K562 (cell line): ENCODE data around the gene SERTAD3. TPM values are rescaled to one million over a fixed set of nuclear protein-coding genes. Genes with fewer than 3 reads are reported as not detected.
A peak's percentile ranks its signal among the peaks of the same experiment; 100 is the strongest.

Experiments
- BACH1 ChIP-seq: fragments of 200-800 bp; sonication (Bioruptor generic); IDR thresholded peaks from 2 replicates; pipeline ENCODE4 v1.6.1; 2016; ENCODE audit warnings: missing genetic modification characterization, missing compliant biosample characterization
- CREM ChIP-seq: IDR thresholded peaks from 2 replicates; pipeline ENCODE4 v1.6.1; 2014; ENCODE audit warnings: antibody characterized with exemption, low read depth
- EGR1 ChIP-seq: fragments of 450-650 bp; conservative IDR thresholded peaks from 2 replicates; pipeline ENCODE4 v1.6.1; 2017; ENCODE audit warnings: mild to moderate bottlenecking
- ERF ChIP-seq: fragments of 450-650 bp; formaldehyde crosslinking; IDR thresholded peaks from 2 replicates; pipeline ENCODE4 v1.4.0; 2020; ENCODE audit warnings: mild to moderate bottlenecking, mixed read lengths
- ETV6 ChIP-seq, 3 experiments: fragments of 150-350 bp in 1 of 3; sonication (generic) in 1 of 3; formaldehyde crosslinking in 1 of 3; IDR thresholded peaks; 2 replicates each; pipeline versions ENCODE4 v1.6.1 to v1.8.0; 2014 to 2022; ENCODE audit warnings: borderline replicate concordance in 2 of 3, low read depth in 2 of 3, antibody characterized with exemption in 1 of 3, low read length in 1 of 3, mild to moderate bottlenecking in 1 of 3, missing genetic modification reagents in 1 of 3
- FOXK1 ChIP-seq: sonication (generic); formaldehyde crosslinking; IDR thresholded peaks from 2 replicates; pipeline ENCODE4 v1.8.0; 2022; ENCODE audit warnings: missing genetic modification reagents, mild to moderate bottlenecking, borderline replicate concordance
- FUS ChIP-seq: fragments of 200-400 bp; formaldehyde crosslinking; optimal IDR thresholded peaks from 2 replicates; pipeline ENCODE3; 2017; ENCODE audit warnings: low read depth, low read length
- HES1 ChIP-seq: fragments of 450-650 bp; IDR thresholded peaks from 2 replicates; pipeline ENCODE4 v1.6.1; 2016; ENCODE audit warnings: low read depth, mild to moderate bottlenecking, moderate library complexity
- JUND ChIP-seq, 2 experiments: IDR thresholded peaks; 2 replicates in 1 of 2; 3 replicates in 1 of 2; pipeline ENCODE4 v1.6.1; 2011; ENCODE audit warnings: borderline replicate concordance in 2 of 2, low read depth in 2 of 2, low read length in 2 of 2, improper control_type of control experiment in 1 of 2, missing biosample characterization in 1 of 2, missing genetic modification characterization in 1 of 2, missing genetic modification reagents in 1 of 2
- KAT7 ChIP-seq: sonication (generic); formaldehyde crosslinking; IDR thresholded peaks from 2 replicates; pipeline ENCODE4 v1.8.0; 2022; ENCODE audit warnings: missing genetic modification reagents, mild to moderate bottlenecking, borderline replicate concordance
- KDM5B ChIP-seq: fragments of 200-600 bp; sonication (generic); IDR thresholded peaks from 2 replicates; pipeline ENCODE4 v1.6.1; 2012; ENCODE audit warnings: low read depth, mild to moderate bottlenecking, moderate library complexity, low read length, control low read depth, inconsistent platforms; ENCODE audit not compliant: insufficient replicate concordance
- L3MBTL2 ChIP-seq: fragments of 450-650 bp; IDR thresholded peaks from 2 replicates; pipeline ENCODE4 v1.6.1; 2016; ENCODE audit warnings: mild to moderate bottlenecking, moderate library complexity
- NONO ChIP-seq, 2 experiments: fragments of 200-400 bp in 1 of 2; fragments of 450-650 bp in 1 of 2; formaldehyde crosslinking in 1 of 2; IDR thresholded peaks; 2 replicates each; pipeline ENCODE4 v1.6.1; 2017; ENCODE audit warnings: low read depth in 2 of 2, mild to moderate bottlenecking in 2 of 2, moderate library complexity in 2 of 2, low read length in 1 of 2
- NRF1 ChIP-seq, 2 experiments: fragments of 450-650 bp; IDR thresholded peaks in 1 of 2; conservative IDR thresholded peaks in 1 of 2; 2 replicates each; pipeline ENCODE4 v1.6.1; 2014; ENCODE audit warnings: mild to moderate bottlenecking in 2 of 2
- PHF21A ChIP-seq: fragments of 450-650 bp; IDR thresholded peaks from 2 replicates; pipeline ENCODE4 v1.6.1; 2017; ENCODE audit warnings: low read depth, borderline replicate concordance
- RBM22 ChIP-seq: fragments of 200-400 bp; formaldehyde crosslinking; IDR thresholded peaks from 2 replicates; pipeline ENCODE4 v1.6.1; 2018; ENCODE audit warnings: low read length, low read depth; ENCODE audit not compliant: poor library complexity, severe bottlenecking
- SMAD4 ChIP-seq: fragments of 250-450 bp; sonication (Bioruptor Pico); conservative IDR thresholded peaks from 2 replicates; pipeline ENCODE4 v1.8.0; 2021; ENCODE audit warnings: inconsistent platforms, mild to moderate bottlenecking, moderate library complexity
- TCF3 ChIP-seq: sonication (generic); formaldehyde crosslinking; IDR thresholded peaks from 2 replicates; pipeline ENCODE4 v1.4.0; 2020; ENCODE audit warnings: mild to moderate bottlenecking, missing genetic modification reagents
- TEAD1 ChIP-seq, 2 experiments: fragments of 450-650 bp in 1 of 2; sonication (generic) in 1 of 2; formaldehyde crosslinking; IDR thresholded peaks; 2 replicates each; pipeline versions ENCODE4 v1.4.0 to v1.8.0; 2020 to 2022; ENCODE audit warnings: mild to moderate bottlenecking in 2 of 2, missing genetic modification reagents in 1 of 2
- ZNF445 ChIP-seq: fragments of 250-450 bp; sonication (Bioruptor Pico); IDR thresholded peaks from 2 replicates; pipeline ENCODE4 v1.4.0; 2020; ENCODE audit warnings: low read depth, mild to moderate bottlenecking, moderate library complexity
- polyA plus RNA-seq, 8 experiments: library from polyadenylated mRNA; depleted of rRNA in 4 of 8; stranded (reverse) in 5 of 8; unstranded in 3 of 8; fragments of >200 nt; fragmentation: Nextera tagmentation in 2 of 8; fragmentation: Illumina TruSeq in 1 of 8; extraction: Ambion mirVana in 2 of 8; extraction: Trizol in 1 of 8; gene quantifications; 2 replicates each; pipeline versions ENCODE4 v1.2.1 to v1.2.3, GENCODE V29; 2011 to 2014; ENCODE audit warnings: inconsistent platforms in 1 of 8, missing spikeins in 1 of 8
- total RNA-seq, 7 experiments: library from RNA; depleted of rRNA in 6 of 7; stranded (reverse); fragments of >200 nt in 6 of 7; fragmentation: Illumina TruSeq in 2 of 7; extraction: Trizol in 2 of 7; gene quantifications; 2 replicates each; pipeline versions ENCODE4 v1.2.1 to v1.2.3, GENCODE V29; 2011 to 2021; ENCODE audit warnings: low replicate concordance in 1 of 7
- TF ChIP-seq, protein P1 (sequence below), 3 experiments: IDR thresholded peaks in 2 of 3; conservative IDR thresholded peaks in 1 of 3; 2 replicates each; pipeline ENCODE4 v1.5.1; 2011 to 2012; ENCODE audit warnings: low read length in 3 of 3, mild to moderate bottlenecking in 3 of 3, control low read depth in 2 of 3, improper control_type of control experiment in 1 of 3, inconsistent platforms in 1 of 3, low read depth in 1 of 3, mixed read lengths in 1 of 3, moderate library complexity in 1 of 3; ENCODE audit not compliant: insufficient read depth in 2 of 3

Gene SERTAD3
- total and polyA plus RNA-seq, 9 of the 15 experiments (the other 6 are each of a cell fraction or from before 2014, with no cell fraction given), result 5.4 to 28.9 (median 17.5) TPM

GRCh38 chr19:40425450-40426287 is 18.5 kb downstream of the SERTAD3 start, which contains the start of gene SERTAD1 (continued):
- TF ChIP-seq ERF (CRISPR knock-in tag) (peak; percentile 77; the same call in 1 of the 2 replicates), FOXK1 (CRISPR knock-in tag) (peak; percentile 21; the same call in 1 of the 2 replicates), NRF1 (conservative IDR thresholded peaks at IDR 0.05 in 1 of 2, IDR thresholded peaks at IDR 0.05 in 1 of 2) (peak; percentile 99), L3MBTL2 (no peak), JUND (IDR thresholded peaks at IDR 0.05; ENCODE audit: borderline replicate concordance, low read depth, low read length) (peak; percentile 86), JUND (tag; IDR thresholded peaks at IDR 0.05; ENCODE audit: borderline replicate concordance, low read depth, low read length) (peak; percentile 57; the same call in 1 of the 3 replicates), BACH1 (tag) (no peak), RBM22 (no peak), SMAD4 (CRISPR knock-in tag) (peak; percentile 90), CREM (no peak; the same call in 1 of the 2 replicates), FUS (peak; percentile 21), KAT7 (CRISPR knock-in tag) (peak; percentile 22; the same call in 1 of the 2 replicates), NONO (IDR thresholded peaks at IDR 0.05; ENCODE audit: low read depth in 2 of 2, low read length in 1 of 2) (peak; percentile 72 to 78; a peak in 2 of 4 replicates), ETV6 (IDR thresholded peaks at IDR 0.05; ENCODE audit: borderline replicate concordance in 1 of 2, low read depth in 2 of 2, low read length in 1 of 2) (no peak), ETV6 (CRISPR knock-in tag; IDR thresholded peaks at IDR 0.05; ENCODE audit: borderline replicate concordance) (no peak), KDM5B (peak; percentile 99), TCF3 (CRISPR knock-in tag) (0 out of 2 replicates have a peak, but pooled peaks have one; percentile 7), PHF21A (peak; percentile 99), ZNF445 (CRISPR knock-in tag) (no peak), TEAD1 (CRISPR knock-in tag; IDR thresholded peaks at IDR 0.05) (peak in 1 of 2 experiments; percentile 69; a peak in 1 of 4 replicates), EGR1 (peak; percentile 99), HES1 (peak; percentile 67; the same call in 1 of the 2 replicates)
- TF ChIP-seq, protein P1, sequence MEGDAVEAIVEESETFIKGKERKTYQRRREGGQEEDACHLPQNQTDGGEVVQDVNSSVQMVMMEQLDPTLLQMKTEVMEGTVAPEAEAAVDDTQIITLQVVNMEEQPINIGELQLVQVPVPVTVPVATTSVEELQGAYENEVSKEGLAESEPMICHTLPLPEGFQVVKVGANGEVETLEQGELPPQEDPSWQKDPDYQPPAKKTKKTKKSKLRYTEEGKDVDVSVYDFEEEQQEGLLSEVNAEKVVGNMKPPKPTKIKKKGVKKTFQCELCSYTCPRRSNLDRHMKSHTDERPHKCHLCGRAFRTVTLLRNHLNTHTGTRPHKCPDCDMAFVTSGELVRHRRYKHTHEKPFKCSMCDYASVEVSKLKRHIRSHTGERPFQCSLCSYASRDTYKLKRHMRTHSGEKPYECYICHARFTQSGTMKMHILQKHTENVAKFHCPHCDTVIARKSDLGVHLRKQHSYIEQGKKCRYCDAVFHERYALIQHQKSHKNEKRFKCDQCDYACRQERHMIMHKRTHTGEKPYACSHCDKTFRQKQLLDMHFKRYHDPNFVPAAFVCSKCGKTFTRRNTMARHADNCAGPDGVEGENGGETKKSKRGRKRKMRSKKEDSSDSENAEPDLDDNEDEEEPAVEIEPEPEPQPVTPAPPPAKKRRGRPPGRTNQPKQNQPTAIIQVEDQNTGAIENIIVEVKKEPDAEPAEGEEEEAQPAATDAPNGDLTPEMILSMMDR (IDR thresholded peaks at IDR 0.05 in 2 of 3, conservative IDR thresholded peaks at IDR 0.05 in 1 of 3; ENCODE audit: insufficient read depth in 2 of 3, low read depth in 1 of 3, low read length in 3 of 3), result peak; percentile 50 to 65 (median 58); a peak in 5 of 6 replicates
- TF ChIP-seq, all 486 proteins: peak for 143
